Measurements from ENCODE around the gene TRIM34.

DNA sequence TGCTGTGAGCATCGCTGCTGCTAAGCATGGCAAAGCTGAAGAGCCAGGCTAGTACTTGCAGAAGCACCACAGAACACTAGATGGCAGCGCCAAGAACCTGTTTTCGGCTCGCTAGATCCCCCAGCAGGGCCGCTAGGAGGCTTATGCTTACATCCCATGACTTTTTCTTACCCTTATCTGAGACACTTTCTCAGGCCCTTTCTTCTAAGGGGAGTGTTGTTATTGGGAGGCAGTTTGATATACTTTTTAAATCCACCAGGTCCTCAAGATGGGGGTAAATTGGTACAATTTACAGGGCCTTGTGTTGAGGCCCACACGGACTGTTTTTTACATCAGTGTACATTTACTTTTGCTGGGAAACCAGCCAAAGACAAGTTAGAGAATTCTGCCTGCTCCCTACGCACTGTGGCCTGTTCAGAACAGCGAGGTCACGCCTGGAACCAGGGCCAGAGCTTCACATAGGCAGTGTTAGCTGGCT lies 24.4 kb upstream of the TRIM34 start:
- TF ChIP-seq, protein P1, sequence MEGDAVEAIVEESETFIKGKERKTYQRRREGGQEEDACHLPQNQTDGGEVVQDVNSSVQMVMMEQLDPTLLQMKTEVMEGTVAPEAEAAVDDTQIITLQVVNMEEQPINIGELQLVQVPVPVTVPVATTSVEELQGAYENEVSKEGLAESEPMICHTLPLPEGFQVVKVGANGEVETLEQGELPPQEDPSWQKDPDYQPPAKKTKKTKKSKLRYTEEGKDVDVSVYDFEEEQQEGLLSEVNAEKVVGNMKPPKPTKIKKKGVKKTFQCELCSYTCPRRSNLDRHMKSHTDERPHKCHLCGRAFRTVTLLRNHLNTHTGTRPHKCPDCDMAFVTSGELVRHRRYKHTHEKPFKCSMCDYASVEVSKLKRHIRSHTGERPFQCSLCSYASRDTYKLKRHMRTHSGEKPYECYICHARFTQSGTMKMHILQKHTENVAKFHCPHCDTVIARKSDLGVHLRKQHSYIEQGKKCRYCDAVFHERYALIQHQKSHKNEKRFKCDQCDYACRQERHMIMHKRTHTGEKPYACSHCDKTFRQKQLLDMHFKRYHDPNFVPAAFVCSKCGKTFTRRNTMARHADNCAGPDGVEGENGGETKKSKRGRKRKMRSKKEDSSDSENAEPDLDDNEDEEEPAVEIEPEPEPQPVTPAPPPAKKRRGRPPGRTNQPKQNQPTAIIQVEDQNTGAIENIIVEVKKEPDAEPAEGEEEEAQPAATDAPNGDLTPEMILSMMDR (IDR thresholded peaks at IDR 0.05) = peak; percentile 80
- TF ChIP-seq ZFX (IDR thresholded peaks at IDR 0.05; ENCODE audit: borderline replicate concordance) = no peak
